Measurements from ENCODE around the gene ONECUT2.

DNA sequence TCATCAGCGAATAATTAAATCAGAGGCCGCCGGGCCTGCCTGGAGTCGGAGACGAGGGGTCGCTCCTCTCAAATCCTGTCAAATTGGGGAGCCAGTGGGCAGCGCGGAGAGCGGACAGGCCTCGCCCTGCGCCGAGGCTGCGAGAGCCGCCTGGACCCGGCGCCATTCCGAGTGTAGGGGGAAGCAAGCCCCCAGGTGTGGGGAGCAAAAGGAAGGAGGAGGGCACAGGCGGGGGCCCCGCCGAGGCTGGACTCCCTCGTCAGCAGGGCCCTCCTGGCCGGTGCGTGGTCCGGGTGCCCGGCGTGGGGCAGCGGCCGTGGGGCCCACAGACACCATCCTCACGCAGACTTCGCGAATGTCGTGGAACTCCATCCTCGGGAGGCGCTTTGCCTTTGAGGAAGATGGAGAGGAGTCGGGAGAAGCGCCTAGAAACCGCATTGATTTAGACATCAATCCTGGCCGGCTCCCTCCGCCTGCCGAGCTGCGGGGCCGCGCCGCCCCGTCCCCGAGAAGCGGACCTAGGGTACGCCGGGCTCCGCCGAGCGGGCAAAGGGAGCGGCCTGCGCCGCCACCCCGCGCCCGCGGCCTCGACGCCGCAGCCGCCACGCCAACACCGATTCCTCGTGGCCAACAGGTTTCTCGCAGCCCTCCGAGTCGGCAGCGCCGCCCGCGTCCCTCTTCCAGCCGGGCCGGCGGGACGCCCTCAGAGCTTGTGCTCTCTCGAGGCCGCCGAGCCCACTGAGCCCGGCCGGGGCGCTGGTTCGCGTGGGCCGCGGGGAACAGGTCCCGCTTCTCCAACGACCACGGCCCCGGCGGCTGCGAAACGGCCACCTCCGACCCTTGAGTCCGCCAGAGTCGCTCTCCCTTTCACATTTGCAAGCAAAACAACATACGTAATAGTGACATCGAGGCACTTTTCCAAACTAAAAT is 6.7 kb upstream of the ONECUT2 start:
- no peak for TF ChIP-seq EP300 (IDR thresholded peaks at IDR 0.05)
- TF ChIP-seq, protein P1, sequence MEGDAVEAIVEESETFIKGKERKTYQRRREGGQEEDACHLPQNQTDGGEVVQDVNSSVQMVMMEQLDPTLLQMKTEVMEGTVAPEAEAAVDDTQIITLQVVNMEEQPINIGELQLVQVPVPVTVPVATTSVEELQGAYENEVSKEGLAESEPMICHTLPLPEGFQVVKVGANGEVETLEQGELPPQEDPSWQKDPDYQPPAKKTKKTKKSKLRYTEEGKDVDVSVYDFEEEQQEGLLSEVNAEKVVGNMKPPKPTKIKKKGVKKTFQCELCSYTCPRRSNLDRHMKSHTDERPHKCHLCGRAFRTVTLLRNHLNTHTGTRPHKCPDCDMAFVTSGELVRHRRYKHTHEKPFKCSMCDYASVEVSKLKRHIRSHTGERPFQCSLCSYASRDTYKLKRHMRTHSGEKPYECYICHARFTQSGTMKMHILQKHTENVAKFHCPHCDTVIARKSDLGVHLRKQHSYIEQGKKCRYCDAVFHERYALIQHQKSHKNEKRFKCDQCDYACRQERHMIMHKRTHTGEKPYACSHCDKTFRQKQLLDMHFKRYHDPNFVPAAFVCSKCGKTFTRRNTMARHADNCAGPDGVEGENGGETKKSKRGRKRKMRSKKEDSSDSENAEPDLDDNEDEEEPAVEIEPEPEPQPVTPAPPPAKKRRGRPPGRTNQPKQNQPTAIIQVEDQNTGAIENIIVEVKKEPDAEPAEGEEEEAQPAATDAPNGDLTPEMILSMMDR (IDR thresholded peaks at IDR 0.05): no peak

Data from tibial nerve (tissue), 4 donors.